Measurements from ENCODE around the gene PSMD5.

- TF ChIP-seq POLR2AphosphoS5 (IDR thresholded peaks at IDR 0.05) (no peak), CTCF (IDR thresholded peaks at IDR 0.05) (no peak)
Observed at GRCh38 chr9:120837921-120838320, 4.8 kb downstream of the PSMD5 start.
